Caco-2 (cell line): ENCODE measurements around the gene PHF1. TPM values are rescaled to one million over a fixed set of nuclear protein-coding genes. Genes with fewer than 3 reads are reported as not detected.

Experiments
- BruUV-seq: library from RNA; stranded (reverse); fragments of 400-500 nt; replicated peaks from 2 replicates; lab custom pipeline; 2021; lab: Mats Ljungman, UMichigan
- CTCF ChIA-PET: fragments of 300-600 bp; sonication (Branson Sonifier 250); formaldehyde crosslinking; loops from one replicate; lab custom pipeline; 2022; ENCODE audit warnings: antibody characterized with exemption; lab: Charles Lee
- POLR2A ChIA-PET: fragments of 300-600 bp; sonication (Branson Sonifier 250); formaldehyde crosslinking; loops from one replicate; lab custom pipeline; 2022; ENCODE audit warnings: antibody characterized with exemption; lab: Charles Lee
- DNase-seq, 2 experiments: peaks; one replicate each; pipeline versions ENCODE4 v3.0.0 to v3.0.0-alpha.2; 2020 to 2022
- H3K27me3 ChIP-seq: replicated peaks from 2 replicates; pipeline ENCODE4 v1.6.0; 2011; ENCODE audit warnings: low read length; ENCODE audit not compliant: control insufficient read depth, insufficient read depth
- H3K36me3 ChIP-seq: 2 replicates; pipeline ENCODE4 v1.5.1; 2011; ENCODE audit warnings: low read length; ENCODE audit not compliant: control insufficient read depth, insufficient read depth
- H3K4me1 ChIP-seq: fragments of 250-450 bp; sonication (Bioruptor Pico); 2 replicates; pipeline ENCODE4 v1.5.1; 2020; ENCODE audit warnings: mild to moderate bottlenecking
- H3K4me3 ChIP-seq: 2 replicates; pipeline ENCODE4 v1.5.1; 2011; ENCODE audit warnings: low read depth, mild to moderate bottlenecking, control low read depth, low read length
- H3K9me3 ChIP-seq: fragments of 250-450 bp; sonication (Bioruptor Pico); 2 replicates; pipeline ENCODE4 v1.5.1; 2020; ENCODE audit warnings: mild to moderate bottlenecking, moderate library complexity
- H3K27ac Mint-ChIP-seq: one replicate; pipeline ENCODE4 v1.8.0; 2022; ENCODE audit warnings: mixed read lengths; ENCODE audit not compliant: unreplicated experiment
- H3K27me3 Mint-ChIP-seq: one replicate; pipeline ENCODE4 v1.8.0; 2022; ENCODE audit warnings: mixed read lengths; ENCODE audit not compliant: insufficient read depth, unreplicated experiment
- H3K36me3 Mint-ChIP-seq: one replicate; pipeline ENCODE4 v1.8.0; 2022; ENCODE audit warnings: mild to moderate bottlenecking, mixed read lengths; ENCODE audit not compliant: insufficient read depth, unreplicated experiment
- H3K4me1 Mint-ChIP-seq: one replicate; pipeline ENCODE4 v1.8.0; 2022; ENCODE audit warnings: low read depth, mixed read lengths; ENCODE audit not compliant: unreplicated experiment
- H3K4me3 Mint-ChIP-seq: one replicate; pipeline ENCODE4 v1.8.0; 2022; ENCODE audit warnings: mild to moderate bottlenecking, moderate library complexity, mixed read lengths; ENCODE audit not compliant: unreplicated experiment
- H3K9me3 Mint-ChIP-seq: one replicate; pipeline ENCODE4 v1.8.0; 2022; ENCODE audit warnings: mixed read lengths; ENCODE audit not compliant: unreplicated experiment
- intact Hi-C: fragments of 100-400 bp; cut with micrococcal nuclease; formaldehyde crosslinking; loops from one replicate; pipeline ENCODE4 v1.10.0; 2022; ENCODE audit not compliant: unreplicated experiment
- total RNA-seq: library from RNA; stranded (reverse); gene quantifications from 2 replicates; pipeline ENCODE4 v1.2.3, GENCODE V29; 2022
- TF ChIP-seq, protein P1 (sequence below), 2 experiments: fragments of 200-600 bp in 1 of 2; IDR thresholded peaks; 1 replicate in 1 of 2; 2 replicates in 1 of 2; pipeline versions ENCODE4 v1.5.1 to v1.8.0; 2011 to 2022; ENCODE audit warnings: antibody characterized with exemption in 1 of 2, control low read depth in 1 of 2, inconsistent platforms in 1 of 2, low read depth in 1 of 2, low read length in 1 of 2, mild to moderate bottlenecking in 1 of 2, moderate library complexity in 1 of 2; ENCODE audit not compliant: insufficient read depth in 1 of 2, severe bottlenecking in 1 of 2, unreplicated experiment in 1 of 2

The PHF1 gene
- total RNA-seq, 1 experiment from 2014 or later: 26.4 TPM

DNA sequence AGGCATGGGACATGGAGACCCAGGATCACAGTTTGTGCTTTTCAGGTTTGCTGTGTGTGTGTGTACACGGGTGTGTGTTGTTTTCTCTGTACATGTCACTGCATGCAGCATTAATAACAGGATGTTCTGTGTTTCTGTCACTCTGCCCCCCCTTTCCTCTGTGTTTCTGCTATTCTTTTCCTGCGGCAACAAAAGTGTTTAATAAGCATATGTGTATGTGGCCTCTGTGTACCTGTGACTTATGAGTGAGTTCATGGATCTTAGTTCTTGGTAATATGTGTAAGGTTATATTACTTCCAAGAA lies 18.9 kb downstream of the PHF1 start:
- intact Hi-C loops: loop anchor here (2.0 to 5.0 kb wide), 3 partner anchors 25 to 143 kb away; partner anchors contain the start of genes RGL2 and ZBTB9
- no peak for DNase-seq
- Histone ChIP-seq H3K4me1 (peaks cover 57% of the 10 kb centered on the region), H3K27me3 (no peaks in the 10 kb centered on the region), H3K4me3 (no peak overlapping the region), H3K9me3 (no peaks in the 10 kb centered on the region), H3K36me3 (no peaks in the 10 kb centered on the region)
- H3K9me3 Mint-ChIP-seq: no peaks in the 10 kb centered on the region
- POLR2A ChIA-PET: no interaction called here
- CTCF ChIA-PET: no interaction called here
- BruUV-seq: no TSS peak
- TF ChIP-seq, protein P1, sequence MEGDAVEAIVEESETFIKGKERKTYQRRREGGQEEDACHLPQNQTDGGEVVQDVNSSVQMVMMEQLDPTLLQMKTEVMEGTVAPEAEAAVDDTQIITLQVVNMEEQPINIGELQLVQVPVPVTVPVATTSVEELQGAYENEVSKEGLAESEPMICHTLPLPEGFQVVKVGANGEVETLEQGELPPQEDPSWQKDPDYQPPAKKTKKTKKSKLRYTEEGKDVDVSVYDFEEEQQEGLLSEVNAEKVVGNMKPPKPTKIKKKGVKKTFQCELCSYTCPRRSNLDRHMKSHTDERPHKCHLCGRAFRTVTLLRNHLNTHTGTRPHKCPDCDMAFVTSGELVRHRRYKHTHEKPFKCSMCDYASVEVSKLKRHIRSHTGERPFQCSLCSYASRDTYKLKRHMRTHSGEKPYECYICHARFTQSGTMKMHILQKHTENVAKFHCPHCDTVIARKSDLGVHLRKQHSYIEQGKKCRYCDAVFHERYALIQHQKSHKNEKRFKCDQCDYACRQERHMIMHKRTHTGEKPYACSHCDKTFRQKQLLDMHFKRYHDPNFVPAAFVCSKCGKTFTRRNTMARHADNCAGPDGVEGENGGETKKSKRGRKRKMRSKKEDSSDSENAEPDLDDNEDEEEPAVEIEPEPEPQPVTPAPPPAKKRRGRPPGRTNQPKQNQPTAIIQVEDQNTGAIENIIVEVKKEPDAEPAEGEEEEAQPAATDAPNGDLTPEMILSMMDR (IDR thresholded peaks at IDR 0.05; ENCODE audit: insufficient read depth in 1 of 2, low read depth in 1 of 2, low read length in 1 of 2, severe bottlenecking in 1 of 2, unreplicated experiment in 1 of 2): no peak
- H3K4me3 Mint-ChIP-seq: no peak overlapping the region
- peaks cover 7% of the 10 kb centered on the region for H3K36me3 Mint-ChIP-seq
- no peak overlapping the region for H3K27ac Mint-ChIP-seq
- no peaks in the 10 kb centered on the region for H3K27me3 Mint-ChIP-seq
- H3K4me1 Mint-ChIP-seq: peaks cover 27% of the 10 kb centered on the region

DNA sequence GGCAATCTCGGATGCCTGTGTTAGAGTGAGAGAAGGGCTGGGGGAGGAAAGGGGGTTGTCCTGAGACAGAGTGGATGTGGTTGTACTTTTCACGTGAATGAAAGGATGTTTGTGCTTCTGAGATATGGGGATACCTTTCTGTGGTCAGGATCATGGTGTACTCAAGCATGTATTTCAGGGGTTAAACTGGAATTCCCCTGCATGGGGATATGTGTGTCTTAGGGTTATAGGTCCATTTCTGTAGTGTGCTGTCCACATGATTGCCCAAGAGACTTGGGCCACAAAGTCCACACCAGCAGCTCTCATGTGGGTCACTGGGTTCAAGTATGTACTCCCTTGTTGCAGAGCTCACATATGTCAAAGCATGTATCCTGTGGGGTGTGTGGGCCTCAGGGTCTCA lies 19.5 kb downstream of the PHF1 start:
- H3K27me3 Mint-ChIP-seq: no peaks in the 10 kb centered on the region
- H3K36me3 ChIP-seq: no peaks in the 10 kb centered on the region
- H3K27ac Mint-ChIP-seq: no peak overlapping the region
- H3K27me3 ChIP-seq: no peaks in the 10 kb centered on the region
- intact Hi-C loops: no loop called here
- TF ChIP-seq, protein P1 (IDR thresholded peaks at IDR 0.05; ENCODE audit: insufficient read depth in 1 of 2, low read depth in 1 of 2, low read length in 1 of 2, severe bottlenecking in 1 of 2, unreplicated experiment in 1 of 2): no peak
- H3K4me3 ChIP-seq: no peak overlapping the region
- H3K9me3 ChIP-seq: no peaks in the 10 kb centered on the region
- ChIA-PET POLR2A (interaction anchor here (0.5 to 0.9 kb wide), 2 partner anchors 20 to 24 kb away, joined by 3 to 7 read pairs; partner anchors contain the start of gene ZBTB9), CTCF (interaction anchor here (0.6 kb wide), 1 partner anchor 60 kb away, joined by 4 read pairs; no protein-coding TSS in a partner anchor)
- no TSS peak for BruUV-seq
- H3K4me3 Mint-ChIP-seq: no peak overlapping the region
- no peaks in the 10 kb centered on the region for H3K9me3 Mint-ChIP-seq
- peaks cover 50% of the 10 kb centered on the region for H3K4me1 ChIP-seq
- peaks cover 7% of the 10 kb centered on the region for H3K36me3 Mint-ChIP-seq
- DNase-seq: no peak
- peaks cover 25% of the 10 kb centered on the region for H3K4me1 Mint-ChIP-seq

DNA sequence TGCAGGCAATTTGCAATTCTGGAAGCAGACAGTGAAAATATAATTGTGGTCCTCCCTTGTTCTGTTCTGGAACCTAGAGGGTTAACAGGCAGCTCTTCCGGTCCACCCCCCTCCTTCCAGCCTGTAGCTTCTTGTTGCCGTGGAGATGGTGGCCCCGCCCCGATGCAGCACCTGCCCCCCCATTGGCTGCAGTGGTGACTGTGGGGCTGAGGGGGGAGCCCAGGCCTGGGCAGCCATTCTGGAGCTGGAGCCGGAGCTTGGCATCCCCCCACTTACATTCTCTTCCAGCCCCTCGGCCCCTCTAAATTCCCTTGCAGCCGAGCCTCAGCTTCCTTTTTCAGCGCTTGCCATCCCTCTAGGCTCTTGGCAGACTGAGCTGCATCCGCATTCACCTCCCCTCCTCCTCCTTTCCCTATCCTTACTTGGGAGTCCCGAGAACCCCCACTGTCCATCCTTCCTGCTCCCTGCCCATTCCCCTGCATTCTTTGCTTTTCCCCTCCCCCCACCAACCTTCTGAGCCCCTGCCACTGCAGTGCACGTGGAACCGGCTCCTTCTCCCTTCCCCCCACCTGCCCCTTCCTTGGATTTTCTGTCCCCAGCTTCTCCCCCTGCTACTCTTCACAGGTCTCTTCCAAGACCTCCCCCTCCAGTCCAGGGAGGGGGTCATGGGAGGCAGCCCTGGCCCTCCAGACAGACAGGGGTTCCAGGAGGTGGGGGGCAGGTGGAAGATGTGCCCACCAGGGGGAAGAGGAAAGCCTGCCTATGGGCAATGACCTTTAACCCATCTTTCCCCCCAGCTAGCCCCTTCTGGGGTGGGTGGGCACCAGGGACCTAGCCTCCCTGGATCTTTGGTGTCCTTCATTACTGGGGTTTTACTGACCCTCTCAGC lies 20.4 kb downstream of the PHF1 start:
- peaks cover 7% of the 10 kb centered on the region for H3K36me3 Mint-ChIP-seq
- H3K4me3 Mint-ChIP-seq: peak overlapping the region; percentile 45
- no peaks in the 10 kb centered on the region for H3K9me3 Mint-ChIP-seq
- H3K36me3 ChIP-seq: no peaks in the 10 kb centered on the region
- TF ChIP-seq, protein P1 (IDR thresholded peaks at IDR 0.05; ENCODE audit: insufficient read depth in 1 of 2, low read depth in 1 of 2, low read length in 1 of 2, severe bottlenecking in 1 of 2, unreplicated experiment in 1 of 2): no peak
- H3K4me1 Mint-ChIP-seq: peaks cover 25% of the 10 kb centered on the region
- H3K4me3 ChIP-seq: no peak overlapping the region
- peak overlapping the region; percentile 40 for H3K27ac Mint-ChIP-seq
- no peaks in the 10 kb centered on the region for H3K27me3 Mint-ChIP-seq
- no TSS peak for BruUV-seq
- ChIA-PET CTCF (interaction anchor here (0.6 to 1.0 kb wide), 2 partner anchors 59 to 108 kb away, joined by 4 read pairs; no protein-coding TSS in a partner anchor), POLR2A (interaction anchor here (0.5 to 0.9 kb wide), 3 partner anchors 23 to 160 kb away, joined by 3 to 7 read pairs (median 5); partner anchors contain the start of genes RPS18, VPS52 and ZBTB9)
- no peaks in the 10 kb centered on the region for H3K27me3 ChIP-seq
- peak; percentile 67 to 72 for DNase-seq
- H3K9me3 ChIP-seq: no peaks in the 10 kb centered on the region
- intact Hi-C loops: no loop called here
- H3K4me1 ChIP-seq: peaks cover 50% of the 10 kb centered on the region
